ENCODE data around the gene GPR158.

Gene GPR158

GRCh38 chr10:25405871-25406270, 231.1 kb downstream of the GPR158 start:
- no peak for DNase-seq (ENCODE audit: insufficient read length, low spot score)
- FAIRE-seq: no peak
- no peak for TF ChIP-seq TAF1 (IDR thresholded peaks at IDR 0.05; ENCODE audit: low read depth, low read length)
- no peak for TF ChIP-seq PAX5 (IDR thresholded peaks at IDR 0.05; ENCODE audit: insufficient read depth, low read length, severe bottlenecking)
- TF ChIP-seq POLR2AphosphoS5 (IDR thresholded peaks at IDR 0.05; ENCODE audit: low read depth, low read length): no peak
- no peak for TF ChIP-seq POLR2A (IDR thresholded peaks at IDR 0.05; ENCODE audit: low read depth, low read length)
- TF ChIP-seq SPI1 (IDR thresholded peaks at IDR 0.05; ENCODE audit: low read depth, low read length): no peak
- TF ChIP-seq POU2F2 (IDR thresholded peaks at IDR 0.05; ENCODE audit: low read depth, low read length): no peak

DNA sequence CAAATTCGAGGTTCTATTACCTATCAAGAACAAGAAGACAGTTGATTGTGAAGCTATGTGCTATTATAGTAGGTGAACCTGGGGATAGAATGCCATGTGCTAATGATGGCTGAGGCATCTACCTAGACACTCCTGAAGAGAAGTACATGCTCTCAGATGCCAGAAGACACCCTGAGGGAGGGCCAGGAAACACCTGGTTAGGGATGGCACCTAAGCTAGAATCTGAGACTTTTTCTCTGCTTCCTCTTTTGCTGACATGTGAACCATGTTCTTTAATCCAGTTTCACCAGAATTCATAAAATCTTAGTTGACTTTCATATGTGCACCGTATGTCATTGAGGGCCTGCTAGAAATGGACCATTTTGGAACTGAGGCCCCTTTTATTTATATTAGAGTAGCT, 242.8 kb downstream of the GPR158 start:
- no peak for TF ChIP-seq TAF1 (IDR thresholded peaks at IDR 0.05; ENCODE audit: low read depth, low read length)
- DNase-seq (ENCODE audit: insufficient read length, low spot score) (no peak), FAIRE-seq (no peak)

GRCh38 chr10:25425776-25426175, 251.0 kb downstream of the GPR158 start:
- TF ChIP-seq POLR2A (IDR thresholded peaks at IDR 0.05; ENCODE audit: low read depth, low read length): no peak
- no peak for TF ChIP-seq PAX5 (IDR thresholded peaks at IDR 0.05; ENCODE audit: insufficient read depth, low read length, severe bottlenecking)
- TF ChIP-seq TAF1 (IDR thresholded peaks at IDR 0.05; ENCODE audit: low read depth, low read length): no peak
- TF ChIP-seq SPI1 (IDR thresholded peaks at IDR 0.05; ENCODE audit: low read depth, low read length): no peak
- TF ChIP-seq POLR2AphosphoS5 (IDR thresholded peaks at IDR 0.05; ENCODE audit: low read depth, low read length): no peak
- no peak for TF ChIP-seq POU2F2 (IDR thresholded peaks at IDR 0.05; ENCODE audit: low read depth, low read length)
- DNase-seq (ENCODE audit: insufficient read length, low spot score) (no peak), FAIRE-seq (no peak)

- DNase-seq (ENCODE audit: insufficient read length, low spot score) (no peak), FAIRE-seq (no peak)
- no peak for TF ChIP-seq POLR2AphosphoS5 (IDR thresholded peaks at IDR 0.05; ENCODE audit: low read depth, low read length)
- no peak for TF ChIP-seq POU2F2 (IDR thresholded peaks at IDR 0.05; ENCODE audit: low read depth, low read length)
- TF ChIP-seq POLR2A (IDR thresholded peaks at IDR 0.05; ENCODE audit: low read depth, low read length): no peak
- no peak for TF ChIP-seq TAF1 (IDR thresholded peaks at IDR 0.05; ENCODE audit: low read depth, low read length)
- no peak for TF ChIP-seq SPI1 (IDR thresholded peaks at IDR 0.05; ENCODE audit: low read depth, low read length)
- TF ChIP-seq PAX5 (IDR thresholded peaks at IDR 0.05; ENCODE audit: insufficient read depth, low read length, severe bottlenecking): no peak
Observed at GRCh38 chr10:25436431-25436830, 261.6 kb downstream of the GPR158 start.

DNA sequence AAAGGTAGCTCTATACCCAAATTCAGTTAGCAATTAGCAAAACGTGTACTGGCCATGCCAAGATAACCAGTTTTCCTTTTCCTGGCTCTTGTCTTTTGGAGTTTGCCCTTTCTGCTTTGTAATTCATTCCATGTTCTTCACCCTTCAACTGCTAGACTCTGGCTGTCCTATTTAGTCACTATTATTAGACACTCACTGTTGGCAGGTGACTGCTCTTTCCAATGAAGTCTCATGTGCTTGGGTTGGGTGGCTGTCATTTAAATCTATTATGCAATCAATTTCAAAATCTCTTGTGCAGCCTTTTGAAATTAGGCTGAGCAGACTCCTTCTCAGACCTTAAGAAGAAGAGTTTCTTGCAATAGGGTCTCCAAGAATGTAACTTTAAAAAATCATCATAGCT, 266.5 kb downstream of the GPR158 start:
- FAIRE-seq: no peak
- TF ChIP-seq PAX5 (IDR thresholded peaks at IDR 0.05; ENCODE audit: insufficient read depth, low read length, severe bottlenecking) (no peak), POLR2A (IDR thresholded peaks at IDR 0.05; ENCODE audit: low read depth, low read length) (no peak), POU2F2 (IDR thresholded peaks at IDR 0.05; ENCODE audit: low read depth, low read length) (no peak), SPI1 (IDR thresholded peaks at IDR 0.05; ENCODE audit: low read depth, low read length) (no peak), POLR2AphosphoS5 (IDR thresholded peaks at IDR 0.05; ENCODE audit: low read depth, low read length) (no peak), TAF1 (IDR thresholded peaks at IDR 0.05; ENCODE audit: low read depth, low read length) (no peak)
- no peak for DNase-seq (ENCODE audit: insufficient read length, low spot score)

DNA sequence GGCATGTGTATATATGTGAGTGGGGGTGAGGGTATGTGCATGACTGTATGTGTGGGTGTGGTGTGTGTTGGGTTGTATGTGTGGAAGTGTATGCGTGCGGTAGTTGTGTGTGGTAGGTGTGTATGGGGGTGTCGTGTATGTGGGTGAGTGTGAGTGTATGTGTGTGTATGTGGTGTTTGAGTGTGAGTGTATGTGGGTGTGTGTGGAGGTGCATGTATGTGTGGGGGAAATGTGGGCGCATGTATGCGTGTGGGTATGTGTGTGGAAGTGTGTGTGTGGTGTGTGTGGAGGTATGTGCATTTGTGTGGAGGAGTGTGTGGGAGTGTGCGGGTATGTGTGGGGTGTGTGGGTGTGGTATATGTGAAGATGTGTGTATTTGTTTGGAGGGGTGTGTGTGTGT, 269.5 kb downstream of the GPR158 start:
- no peak for TF ChIP-seq PAX5 (IDR thresholded peaks at IDR 0.05; ENCODE audit: insufficient read depth, low read length, severe bottlenecking)
- TF ChIP-seq POLR2A (IDR thresholded peaks at IDR 0.05; ENCODE audit: low read depth, low read length): no peak
- no peak for TF ChIP-seq SPI1 (IDR thresholded peaks at IDR 0.05; ENCODE audit: low read depth, low read length)
- TF ChIP-seq POU2F2 (IDR thresholded peaks at IDR 0.05; ENCODE audit: low read depth, low read length): no peak
- TF ChIP-seq TAF1 (IDR thresholded peaks at IDR 0.05; ENCODE audit: low read depth, low read length): no peak
- no peak for TF ChIP-seq POLR2AphosphoS5 (IDR thresholded peaks at IDR 0.05; ENCODE audit: low read depth, low read length)
- FAIRE-seq (no peak), DNase-seq (ENCODE audit: insufficient read length, low spot score) (no peak)

DNA sequence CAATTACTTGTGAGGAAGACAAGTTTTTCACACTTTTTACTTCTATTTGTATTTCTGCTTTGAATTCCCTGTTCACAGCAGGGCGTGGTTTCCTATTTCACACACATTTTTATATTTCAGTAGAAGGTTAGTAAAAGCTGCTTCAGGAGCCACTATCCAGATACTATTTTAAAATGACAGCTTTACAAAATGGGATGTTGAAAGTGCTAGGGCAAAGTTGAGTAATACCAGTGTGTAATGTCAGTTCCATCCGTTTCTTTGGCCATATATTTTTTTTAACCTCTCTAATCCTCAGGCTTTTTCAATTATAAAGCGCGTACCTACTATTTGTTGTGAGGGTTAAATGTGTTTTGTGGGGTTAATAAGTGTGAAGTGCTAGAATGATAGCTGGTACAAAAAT, 276.6 kb downstream of the GPR158 start:
- DNase-seq (ENCODE audit: insufficient read length, low spot score) (no peak), FAIRE-seq (no peak)
- TF ChIP-seq POLR2A (IDR thresholded peaks at IDR 0.05; ENCODE audit: low read depth, low read length) (no peak), TAF1 (IDR thresholded peaks at IDR 0.05; ENCODE audit: low read depth, low read length) (no peak), POU2F2 (IDR thresholded peaks at IDR 0.05; ENCODE audit: low read depth, low read length) (no peak), SPI1 (IDR thresholded peaks at IDR 0.05; ENCODE audit: low read depth, low read length) (no peak), POLR2AphosphoS5 (IDR thresholded peaks at IDR 0.05; ENCODE audit: low read depth, low read length) (no peak), PAX5 (IDR thresholded peaks at IDR 0.05; ENCODE audit: insufficient read depth, low read length, severe bottlenecking) (no peak)

DNA sequence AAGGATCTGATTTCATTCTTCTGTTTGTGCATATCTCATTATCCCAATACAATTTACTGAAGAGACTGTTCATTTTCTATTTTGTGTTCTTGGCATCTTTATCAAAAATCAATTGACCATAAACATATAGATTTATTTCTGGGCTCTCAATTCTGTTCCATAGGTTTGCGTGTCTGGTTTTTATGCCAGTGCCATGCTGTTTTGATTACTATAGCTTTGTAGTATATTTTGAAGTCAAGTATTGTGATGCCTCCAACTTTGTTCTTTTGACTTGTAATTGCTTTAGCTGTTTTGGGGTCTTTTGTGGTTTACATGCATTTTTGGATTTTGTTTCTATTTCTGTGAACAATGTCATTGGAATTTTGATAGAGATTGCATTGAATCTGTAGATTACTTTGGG, 278.8 kb downstream of the GPR158 start:
- DNase-seq (ENCODE audit: insufficient read length, low spot score) (no peak), FAIRE-seq (no peak)
- TF ChIP-seq TAF1 (IDR thresholded peaks at IDR 0.05; ENCODE audit: low read depth, low read length): no peak
- TF ChIP-seq POU2F2 (IDR thresholded peaks at IDR 0.05; ENCODE audit: low read depth, low read length): no peak
- no peak for TF ChIP-seq PAX5 (IDR thresholded peaks at IDR 0.05; ENCODE audit: insufficient read depth, low read length, severe bottlenecking)
- TF ChIP-seq POLR2AphosphoS5 (IDR thresholded peaks at IDR 0.05; ENCODE audit: low read depth, low read length): no peak
- TF ChIP-seq POLR2A (IDR thresholded peaks at IDR 0.05; ENCODE audit: low read depth, low read length): no peak
- no peak for TF ChIP-seq SPI1 (IDR thresholded peaks at IDR 0.05; ENCODE audit: low read depth, low read length)

DNA sequence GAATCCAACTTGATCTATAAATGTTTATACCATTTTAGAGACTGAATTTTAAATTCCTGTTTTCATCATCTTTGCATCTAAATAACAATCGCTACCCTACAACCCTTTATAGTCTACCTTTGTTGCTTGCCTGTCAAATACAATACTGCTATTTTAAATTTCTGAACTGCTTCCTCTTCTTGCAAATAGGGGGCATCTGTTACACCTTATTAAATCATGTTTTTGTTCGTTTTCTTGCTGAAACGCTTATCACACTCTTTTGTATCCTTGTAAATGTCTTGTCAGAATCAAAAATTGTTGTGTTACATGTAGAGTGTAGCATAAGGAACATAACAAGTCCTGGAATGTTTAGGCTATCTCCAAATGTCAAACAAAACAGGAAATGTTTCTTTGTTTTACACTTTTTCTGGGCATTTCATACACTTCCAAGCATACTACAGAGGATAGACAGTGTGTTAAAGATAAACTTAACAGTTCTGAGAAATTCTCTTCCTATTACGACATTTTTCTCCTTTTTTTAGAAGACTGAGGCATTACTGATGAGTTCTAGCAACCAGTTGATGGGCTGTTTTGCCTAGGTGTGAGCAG, 281.3 kb downstream of the GPR158 start:
- no peak for DNase-seq (ENCODE audit: insufficient read length, low spot score)
- no peak for TF ChIP-seq POLR2A (IDR thresholded peaks at IDR 0.05; ENCODE audit: low read depth, low read length)
- TF ChIP-seq PAX5 (IDR thresholded peaks at IDR 0.05; ENCODE audit: insufficient read depth, low read length, severe bottlenecking): no peak
- TF ChIP-seq SPI1 (IDR thresholded peaks at IDR 0.05; ENCODE audit: low read depth, low read length): no peak
- TF ChIP-seq POU2F2 (IDR thresholded peaks at IDR 0.05; ENCODE audit: low read depth, low read length): no peak
- no peak for TF ChIP-seq TAF1 (IDR thresholded peaks at IDR 0.05; ENCODE audit: low read depth, low read length)
- TF ChIP-seq POLR2AphosphoS5 (IDR thresholded peaks at IDR 0.05; ENCODE audit: low read depth, low read length): no peak
- no peak for FAIRE-seq

DNA sequence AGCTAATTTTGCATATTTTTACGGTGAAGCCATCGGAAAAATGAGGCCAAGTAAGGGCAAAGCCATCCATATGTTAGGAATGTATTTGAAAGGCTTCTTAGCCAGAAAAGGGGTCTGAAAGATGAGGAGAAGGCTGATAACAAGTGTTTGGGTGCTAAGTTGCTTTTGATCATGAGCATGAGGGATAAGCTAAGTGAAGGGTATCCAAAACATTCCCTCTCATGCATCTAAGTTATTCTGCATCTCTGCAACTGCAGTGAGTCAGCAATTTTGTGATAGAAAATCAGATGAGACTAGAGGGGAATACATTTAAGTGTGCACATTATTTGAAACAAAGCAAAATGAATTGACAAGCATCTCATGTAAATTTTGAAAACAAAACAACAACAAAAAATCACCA, 282.8 kb downstream of the GPR158 start:
- FAIRE-seq (no peak), DNase-seq (ENCODE audit: insufficient read length, low spot score) (no peak)
- TF ChIP-seq TAF1 (IDR thresholded peaks at IDR 0.05; ENCODE audit: low read depth, low read length): no peak
- no peak for TF ChIP-seq POLR2A (IDR thresholded peaks at IDR 0.05; ENCODE audit: low read depth, low read length)
- no peak for TF ChIP-seq SPI1 (IDR thresholded peaks at IDR 0.05; ENCODE audit: low read depth, low read length)
- no peak for TF ChIP-seq PAX5 (IDR thresholded peaks at IDR 0.05; ENCODE audit: insufficient read depth, low read length, severe bottlenecking)
- no peak for TF ChIP-seq POLR2AphosphoS5 (IDR thresholded peaks at IDR 0.05; ENCODE audit: low read depth, low read length)
- TF ChIP-seq POU2F2 (IDR thresholded peaks at IDR 0.05; ENCODE audit: low read depth, low read length): no peak
